ENCODE results near the gene BMF.

BMF gene

DNA sequence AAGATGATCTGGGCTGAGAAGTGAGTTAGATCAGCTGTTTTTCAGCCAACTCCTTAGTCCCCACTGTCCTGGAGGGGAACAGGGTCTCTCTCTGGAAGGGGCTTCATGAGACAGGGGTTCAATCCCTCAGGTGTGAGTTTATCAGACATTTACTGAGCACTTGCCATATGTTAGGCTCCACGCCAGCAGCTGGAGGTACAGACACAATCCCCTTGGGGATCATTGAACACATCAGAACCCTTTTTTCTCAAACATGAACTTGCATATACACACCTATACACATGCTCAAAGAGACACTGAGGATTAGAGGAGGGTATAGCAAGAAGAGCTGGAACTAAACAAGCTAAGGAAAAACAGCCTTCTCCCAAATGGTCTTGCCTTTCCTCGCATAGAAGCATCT lies 5.5 kb upstream of the BMF start:
- Mint-ChIP-seq H3K27ac (peak overlapping the region; percentile 59), H3K4me1 (peaks cover 42% of the 10 kb centered on the region)

DNA sequence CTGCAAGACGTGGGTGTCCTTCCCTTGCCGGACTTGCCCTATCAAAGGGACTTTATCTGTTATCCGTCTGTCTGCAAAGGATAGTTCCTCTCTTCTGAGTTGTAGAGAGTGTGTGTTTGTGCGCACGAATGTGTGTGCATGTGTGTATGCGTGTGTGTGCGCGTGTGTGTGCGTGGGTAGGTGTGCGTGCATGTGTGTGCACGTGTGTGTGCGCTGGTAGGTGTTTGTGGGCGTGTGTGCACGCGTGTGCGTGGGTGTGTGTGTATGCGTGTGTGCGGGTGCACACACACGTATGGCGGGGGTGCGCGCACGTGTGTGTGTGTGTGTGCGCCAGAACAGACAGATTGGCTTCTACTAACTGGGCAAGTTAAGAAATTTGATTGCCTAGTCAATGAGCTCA lies 4.1 kb upstream of the BMF start:
- no peak overlapping the region for H3K4me3 Mint-ChIP-seq
- H3K27me3 Mint-ChIP-seq, result no peaks in the 10 kb centered on the region
- no peak overlapping the region for H3K27ac Mint-ChIP-seq

More for the DNA sequence above, 5.5 kb upstream of the BMF start:
- no peak for ATAC-seq
- no peak overlapping the region for H3K4me3 Mint-ChIP-seq
- no peaks in the 10 kb centered on the region for H3K9me3 Mint-ChIP-seq
- no peaks in the 10 kb centered on the region for H3K27me3 Mint-ChIP-seq
- H3K36me3 Mint-ChIP-seq, result no peaks in the 10 kb centered on the region

DNA sequence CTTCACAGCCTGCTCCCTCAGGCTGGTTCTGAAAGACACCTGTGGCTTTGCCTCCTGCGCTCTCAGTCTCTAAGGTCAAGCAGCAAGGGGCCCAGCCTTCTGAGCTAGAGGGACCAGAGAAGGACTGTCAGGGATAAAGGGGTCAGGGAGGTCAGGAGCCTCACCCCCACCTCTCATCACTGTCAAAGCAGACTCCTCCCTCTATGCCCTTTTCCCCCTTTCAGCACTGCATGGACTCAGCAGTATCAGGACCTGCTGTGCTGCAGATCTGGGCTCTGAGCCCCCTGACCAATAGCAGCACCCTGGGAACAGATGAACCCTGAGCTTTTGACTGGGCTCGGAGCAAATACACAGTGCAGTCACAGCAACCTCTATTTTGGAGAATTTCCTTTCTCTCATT lies 3.2 kb upstream of the BMF start:
- Mint-ChIP-seq H3K4me3 (no peak overlapping the region), H3K27ac (peak overlapping the region; percentile 21), H3K36me3 (peaks cover 5% of the 10 kb centered on the region), H3K4me1 (peaks cover 51% of the 10 kb centered on the region), H3K27me3 (no peaks in the 10 kb centered on the region), H3K9me3 (no peaks in the 10 kb centered on the region)
- ATAC-seq, result no peak

More for the DNA sequence above, 4.1 kb upstream of the BMF start:
- Mint-ChIP-seq H3K9me3 (no peaks in the 10 kb centered on the region), H3K4me1 (peaks cover 46% of the 10 kb centered on the region), H3K36me3 (no peaks in the 10 kb centered on the region)
- ATAC-seq, result no peak

DNA sequence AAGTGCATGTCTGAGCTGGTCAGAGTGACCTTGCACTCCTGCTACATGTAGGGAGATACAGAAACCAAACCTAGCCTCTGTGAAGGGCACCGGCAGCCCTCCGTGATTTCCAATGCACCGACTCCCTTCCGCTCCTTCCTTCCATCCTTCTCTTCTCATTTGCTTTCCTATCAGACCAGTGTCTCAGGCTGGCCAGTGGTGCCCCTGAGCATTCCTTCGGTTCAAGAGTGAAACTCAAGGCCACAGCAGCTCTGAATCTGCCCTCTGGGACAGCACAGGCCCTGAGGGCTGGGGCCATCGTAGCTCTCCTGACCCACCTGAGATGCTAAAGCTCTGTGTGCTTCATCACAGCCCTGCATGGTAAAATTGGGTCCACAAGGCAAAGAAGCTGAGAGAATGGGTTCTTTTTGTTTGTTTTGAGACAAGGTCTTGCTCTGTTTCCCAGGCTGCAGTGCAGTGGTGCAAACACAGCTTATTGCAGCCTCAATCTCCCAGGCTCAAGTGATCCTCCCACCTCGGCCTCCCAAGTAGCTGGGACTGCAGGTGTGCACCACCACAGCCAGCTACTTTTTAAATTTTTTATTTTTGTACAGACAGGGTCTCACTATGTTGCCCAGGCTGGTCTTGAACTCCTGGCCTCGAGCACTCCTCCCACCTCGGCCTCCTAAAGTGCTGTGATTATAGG lies 2.3 kb upstream of the BMF start:
- ATAC-seq, result no peak
- H3K4me1 Mint-ChIP-seq, result peaks cover 55% of the 10 kb centered on the region
- peaks cover 14% of the 10 kb centered on the region for H3K36me3 Mint-ChIP-seq
- no peak overlapping the region for H3K4me3 Mint-ChIP-seq
- no peak overlapping the region for H3K27ac Mint-ChIP-seq
- H3K9me3 Mint-ChIP-seq, result no peaks in the 10 kb centered on the region
- no peaks in the 10 kb centered on the region for H3K27me3 Mint-ChIP-seq

DNA sequence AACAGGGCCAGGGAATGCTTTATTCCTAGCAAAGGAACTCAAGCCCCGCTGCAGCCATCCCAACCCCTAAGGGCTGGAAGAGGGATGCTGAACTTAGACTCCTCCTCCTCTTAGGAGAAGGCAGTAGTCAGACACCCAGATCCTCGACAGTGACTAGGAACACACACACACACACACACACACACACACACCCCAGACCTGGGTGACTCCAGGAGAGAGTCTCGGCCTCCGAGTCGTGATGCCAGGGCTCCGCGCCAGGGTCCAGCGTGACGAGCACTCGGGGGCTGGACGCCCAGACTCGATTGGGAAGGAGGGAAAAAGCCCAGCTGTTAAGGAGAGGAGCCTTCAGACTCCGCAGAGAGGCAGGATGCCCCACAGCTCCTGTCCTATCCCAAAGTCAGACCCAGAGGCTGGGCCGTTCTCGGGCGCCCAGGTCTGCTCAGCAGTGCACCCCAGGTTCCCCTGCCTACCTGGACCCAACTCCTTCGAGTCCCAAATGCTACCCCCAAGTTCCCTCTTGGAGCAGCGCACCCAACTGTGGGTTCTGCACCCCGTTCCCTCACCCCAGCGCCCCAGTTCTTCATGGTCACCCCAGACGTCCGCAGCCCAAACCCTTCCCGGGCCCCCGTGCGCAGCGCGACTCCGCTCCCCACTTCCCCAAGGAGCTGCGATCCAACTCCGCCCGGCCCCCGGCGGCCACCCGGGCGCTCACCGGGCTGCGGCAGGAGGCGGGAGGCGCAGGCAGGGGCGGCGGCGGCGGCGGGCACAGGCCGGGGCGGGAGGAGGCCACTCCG lies 421 bp downstream of the BMF start:
- no peaks in the 10 kb centered on the region for H3K9me3 Mint-ChIP-seq
- ATAC-seq, result peak; percentile 1
- peak overlapping the region; percentile 91 for H3K27ac Mint-ChIP-seq
- H3K27me3 Mint-ChIP-seq, result no peaks in the 10 kb centered on the region
- peaks cover 41% of the 10 kb centered on the region for H3K36me3 Mint-ChIP-seq
- peaks cover 60% of the 10 kb centered on the region for H3K4me1 Mint-ChIP-seq
- H3K4me3 Mint-ChIP-seq, result peak overlapping the region; percentile 81

DNA sequence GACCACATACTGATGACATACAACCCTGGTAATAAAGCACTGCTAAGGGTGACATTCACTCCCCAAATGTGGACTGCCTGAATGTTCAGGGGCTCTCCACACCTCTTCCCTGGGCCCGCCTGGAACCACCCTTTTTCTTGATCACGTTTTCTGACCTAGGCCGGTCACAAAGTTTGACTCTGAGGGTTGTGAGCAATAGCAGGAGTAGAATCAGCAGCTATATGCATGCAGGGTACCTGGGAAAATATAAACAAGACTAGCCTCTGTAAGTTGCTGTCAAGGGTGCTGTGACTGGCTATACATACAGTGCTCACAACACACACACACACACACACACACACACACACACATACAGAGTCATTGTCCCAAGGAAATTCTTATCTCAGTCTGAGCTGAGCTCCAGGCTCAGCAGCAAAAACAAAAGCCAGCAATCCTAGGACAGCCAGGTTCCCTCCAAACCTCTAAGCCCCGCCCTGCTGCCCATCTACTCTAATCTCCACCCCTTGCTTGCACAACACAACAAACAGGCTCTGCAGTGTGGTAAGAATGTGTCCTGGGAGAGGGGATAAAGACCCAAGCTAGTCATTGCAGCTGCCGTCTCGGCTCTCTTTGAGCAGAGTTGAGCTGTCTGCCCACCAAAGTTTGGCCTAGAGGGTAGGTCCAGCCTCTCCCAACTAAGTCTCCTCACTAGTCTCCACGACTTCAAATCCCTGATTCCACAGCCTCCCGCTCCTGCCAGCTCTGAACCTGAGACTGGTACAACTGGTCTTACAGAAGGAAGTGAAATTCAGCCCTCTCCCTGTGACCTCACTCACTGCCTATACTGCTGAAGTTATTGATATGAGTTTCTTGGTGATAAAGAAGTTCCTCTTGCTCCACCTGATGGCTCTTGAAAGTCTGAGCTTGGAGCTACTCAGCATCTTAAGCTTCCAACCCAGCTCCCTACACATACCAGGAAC lies 2.2 kb downstream of the BMF start:
- H3K27ac Mint-ChIP-seq, result peak overlapping the region; percentile 91

DNA sequence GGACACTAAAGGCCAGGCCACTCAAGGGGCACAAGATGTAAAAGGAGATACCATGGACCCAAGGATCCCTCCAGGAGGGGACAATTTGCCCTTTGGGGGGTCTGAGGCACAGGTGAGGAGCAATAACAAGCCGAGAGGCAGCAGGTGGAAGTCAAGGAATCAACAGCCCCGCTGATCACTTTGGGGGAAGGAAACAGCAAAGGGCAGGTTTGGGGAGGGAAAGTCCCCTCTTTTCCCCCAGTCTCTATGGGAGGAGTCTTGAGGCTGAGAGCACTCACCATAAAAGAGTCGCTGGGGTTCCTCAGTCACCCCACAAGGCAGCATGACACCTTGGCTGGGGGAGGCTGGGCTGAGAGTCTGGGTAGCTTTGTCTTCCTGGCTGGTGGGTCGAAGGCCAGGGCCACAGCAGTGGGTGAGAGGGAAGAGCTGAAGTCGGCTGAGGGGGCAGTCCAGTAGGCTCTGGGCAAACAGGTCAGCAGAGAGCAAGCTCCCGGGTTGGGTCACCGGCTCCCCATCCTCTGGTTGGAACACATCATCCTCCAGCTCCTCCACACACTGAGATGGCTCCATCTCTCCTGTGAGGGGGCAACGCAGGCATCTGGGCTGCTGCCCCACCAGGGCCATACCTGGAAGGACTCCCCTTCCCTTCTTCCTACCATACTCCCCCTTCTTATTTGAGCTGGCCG lies 3.0 kb downstream of the BMF start:
- ATAC-seq, result peak; percentile 60
- peak overlapping the region; percentile 81 for H3K4me3 Mint-ChIP-seq
- H3K36me3 Mint-ChIP-seq, result peaks cover 67% of the 10 kb centered on the region
- H3K27me3 Mint-ChIP-seq, result no peaks in the 10 kb centered on the region
- H3K4me1 Mint-ChIP-seq, result peaks cover 78% of the 10 kb centered on the region
- H3K27ac Mint-ChIP-seq, result peak overlapping the region; percentile 91
- no peaks in the 10 kb centered on the region for H3K9me3 Mint-ChIP-seq

More for the DNA sequence above, 2.2 kb downstream of the BMF start:
- Mint-ChIP-seq H3K9me3 (no peaks in the 10 kb centered on the region), H3K4me1 (peaks cover 70% of the 10 kb centered on the region), H3K4me3 (peak overlapping the region; percentile 81), H3K27me3 (no peaks in the 10 kb centered on the region), H3K36me3 (peaks cover 58% of the 10 kb centered on the region)
- ATAC-seq, result peak; percentile 65

DNA sequence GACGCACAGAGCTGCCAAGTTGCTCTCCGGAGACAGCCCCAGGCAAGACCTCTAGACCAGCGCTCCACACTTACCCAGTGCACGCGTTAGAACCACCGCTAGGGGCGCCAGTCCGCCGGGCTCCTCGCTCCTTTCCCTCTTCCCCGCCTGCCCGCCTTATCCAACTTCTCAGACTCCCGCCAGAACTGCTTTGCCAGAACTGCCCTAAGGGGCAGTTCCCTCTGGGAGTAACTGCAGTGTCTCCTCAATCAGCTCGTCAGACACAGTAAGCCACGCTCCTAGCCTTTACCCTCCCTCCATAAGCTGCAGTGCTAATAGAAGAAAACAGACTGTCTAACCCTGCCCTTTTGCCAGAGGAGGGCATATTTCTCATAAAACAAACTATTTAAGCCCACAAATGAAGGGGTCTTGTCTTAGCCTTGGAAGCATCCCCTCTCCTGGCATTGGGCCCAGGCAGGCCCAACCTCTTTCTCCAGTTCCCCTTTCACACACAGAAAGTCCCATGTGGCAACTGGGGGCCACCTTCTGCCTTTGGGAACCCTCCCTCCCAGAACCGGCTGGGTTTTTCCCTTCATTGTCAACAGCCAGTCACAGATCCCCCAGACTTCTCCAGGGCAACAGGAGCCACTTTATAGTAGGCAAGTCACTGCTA lies 3.7 kb downstream of the BMF start:
- Mint-ChIP-seq H3K27me3 (no peaks in the 10 kb centered on the region), H3K4me1 (peaks cover 85% of the 10 kb centered on the region), H3K4me3 (peak overlapping the region; percentile 81), H3K36me3 (peaks cover 72% of the 10 kb centered on the region), H3K9me3 (no peaks in the 10 kb centered on the region), H3K27ac (peak overlapping the region; percentile 91)
- ATAC-seq, result peak; percentile 38

DNA sequence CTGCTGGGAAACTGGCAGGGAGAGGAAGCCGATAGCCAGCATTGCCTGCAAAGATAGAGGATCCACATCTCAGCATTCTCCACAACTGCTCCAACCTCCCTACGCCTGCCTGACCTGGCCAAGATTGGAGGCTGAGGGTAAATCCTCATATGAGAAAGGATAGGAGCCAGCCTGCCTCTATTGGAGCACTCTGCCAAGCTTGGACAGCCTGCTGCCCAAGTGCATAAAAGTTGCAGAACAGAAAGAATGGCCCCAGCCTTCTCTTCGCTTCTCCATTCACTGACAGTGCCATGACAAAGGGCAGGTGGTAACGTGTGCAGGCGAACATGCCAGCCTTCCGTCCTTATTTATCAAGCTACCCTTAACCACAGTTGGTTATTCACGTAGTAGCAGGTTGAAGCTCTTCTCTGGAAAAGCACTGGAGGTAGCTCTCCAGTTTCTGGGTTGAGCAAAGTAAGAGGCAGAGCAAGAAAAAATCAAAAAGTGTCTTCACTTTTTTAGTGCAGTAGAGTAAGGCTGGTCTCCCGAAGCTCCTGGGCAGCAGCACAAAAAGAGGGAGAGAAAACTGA lies 4.3 kb downstream of the BMF start:
- no peaks in the 10 kb centered on the region for H3K27me3 Mint-ChIP-seq
- peaks cover 86% of the 10 kb centered on the region for H3K4me1 Mint-ChIP-seq
- H3K4me3 Mint-ChIP-seq, result peak overlapping the region; percentile 81
- peaks cover 78% of the 10 kb centered on the region for H3K36me3 Mint-ChIP-seq
- ATAC-seq, result no peak
- H3K27ac Mint-ChIP-seq, result peak overlapping the region; percentile 91
- no peaks in the 10 kb centered on the region for H3K9me3 Mint-ChIP-seq

DNA sequence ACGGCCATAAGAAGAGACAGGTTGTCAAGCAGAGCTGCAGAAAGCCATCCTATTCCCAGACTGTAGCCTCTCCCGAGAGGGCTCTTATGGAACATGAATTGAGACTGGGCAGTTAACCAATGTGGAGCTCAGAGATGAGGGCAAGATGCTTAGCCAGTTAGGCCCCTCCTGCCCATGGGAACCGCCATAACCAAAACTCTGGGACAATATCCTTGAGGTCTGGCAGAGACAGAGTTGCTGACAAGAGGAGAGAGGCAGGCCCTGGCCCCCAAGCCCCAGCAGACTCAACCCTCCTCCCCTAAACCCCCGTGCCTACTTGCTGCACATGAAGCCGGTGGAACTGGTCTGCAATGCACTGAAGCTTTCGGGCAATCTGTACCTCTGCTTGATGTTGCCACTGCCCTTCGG lies 4.8 kb downstream of the BMF start:
- Mint-ChIP-seq H3K9me3 (no peaks in the 10 kb centered on the region), H3K27ac (peak overlapping the region; percentile 91), H3K4me3 (peak overlapping the region; percentile 81), H3K27me3 (no peaks in the 10 kb centered on the region), H3K36me3 (peaks cover 81% of the 10 kb centered on the region), H3K4me1 (peaks cover 86% of the 10 kb centered on the region)
- ATAC-seq, result no peak

DNA sequence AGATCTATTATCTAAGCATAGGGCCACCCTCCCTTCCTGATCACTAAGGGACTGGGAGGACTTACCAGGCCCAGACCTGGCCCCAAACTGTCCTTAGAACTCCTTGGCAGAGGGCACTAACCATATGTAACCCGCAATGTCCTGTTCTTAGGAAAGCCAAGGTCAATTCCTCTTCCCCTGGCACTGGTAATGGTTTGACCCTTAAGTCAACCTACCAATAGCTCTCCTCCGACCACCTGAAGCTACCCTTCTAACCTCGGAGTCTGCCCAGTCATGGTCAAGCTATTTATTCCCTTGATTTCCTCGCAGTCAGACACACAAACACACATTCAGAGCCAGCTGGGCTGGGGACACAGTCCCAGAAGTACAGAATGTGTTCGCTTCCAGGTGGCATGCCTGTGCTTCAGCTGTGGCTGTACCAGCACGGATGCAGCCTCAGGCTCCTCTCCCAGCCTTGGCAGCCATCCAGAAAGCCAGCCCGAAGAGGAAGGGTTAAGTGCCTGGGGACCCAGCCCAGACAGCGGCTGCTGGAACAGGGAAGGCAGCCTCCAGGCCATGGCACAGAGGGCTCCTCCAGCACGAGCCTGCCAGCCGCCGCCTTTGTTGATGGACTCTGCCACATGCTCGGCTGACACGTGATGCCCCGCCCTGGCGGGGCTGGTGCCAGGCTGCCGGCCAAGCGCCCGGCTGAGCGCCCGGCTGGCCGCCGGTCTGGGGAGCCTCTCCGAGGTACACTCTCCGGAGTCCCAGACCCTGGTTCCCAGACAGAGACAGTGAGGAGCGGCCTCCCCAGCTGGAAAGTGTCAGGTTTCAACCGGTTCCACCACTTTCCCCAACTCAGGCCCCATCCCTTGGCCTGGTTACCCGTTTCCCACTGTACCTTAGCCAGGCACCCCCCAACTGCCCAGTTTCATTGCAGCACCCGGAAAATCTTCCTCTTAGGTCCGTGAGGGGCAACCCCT lies 5.5 kb downstream of the BMF start:
- no peak for ATAC-seq
- H3K36me3 Mint-ChIP-seq, result peaks cover 81% of the 10 kb centered on the region
- peak overlapping the region; percentile 81 for H3K4me3 Mint-ChIP-seq

DNA sequence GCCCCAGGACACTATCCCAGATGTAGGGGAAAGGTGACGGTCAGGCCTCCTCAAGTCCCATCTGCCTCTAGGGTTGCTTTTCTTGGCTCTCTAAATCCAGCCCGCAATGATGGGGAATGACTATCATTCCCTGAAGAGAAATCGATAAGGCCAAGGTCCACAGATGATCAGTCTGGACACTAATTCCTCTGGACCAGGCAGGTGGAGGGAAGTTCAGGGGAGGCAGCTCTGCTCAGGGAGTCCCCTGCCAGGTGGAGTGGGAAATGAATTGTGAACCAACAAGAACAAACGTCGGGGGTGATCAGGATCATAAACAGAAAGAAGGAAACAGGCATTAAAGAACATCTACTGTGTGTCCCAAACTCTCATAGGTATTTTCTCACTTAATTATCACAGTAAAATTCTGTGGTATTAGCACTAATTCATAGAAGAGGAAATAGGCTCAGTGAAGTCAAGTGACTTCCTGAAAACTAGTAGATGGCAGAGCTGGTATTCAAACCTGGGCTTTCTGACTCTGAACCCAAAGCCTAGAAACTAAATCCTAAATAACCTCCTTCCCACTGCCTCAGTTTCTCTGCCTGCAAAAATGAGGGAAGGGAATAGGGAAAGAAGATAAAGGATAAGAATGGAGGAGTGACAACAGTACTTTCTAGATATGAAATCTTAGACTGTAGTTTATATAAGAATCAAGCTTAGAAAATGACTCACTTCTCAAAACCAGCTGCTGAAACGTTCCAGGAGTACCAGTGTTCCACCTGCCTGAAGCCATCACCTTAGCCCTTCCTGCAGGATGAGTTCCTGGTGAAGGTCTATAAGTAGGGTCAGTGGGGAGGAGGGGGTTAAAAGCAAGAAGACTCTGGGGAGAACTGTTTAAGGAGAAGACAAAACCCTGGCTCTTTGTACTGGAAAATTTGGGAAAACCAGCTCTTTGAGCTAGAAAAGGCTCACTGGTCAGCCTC lies 7.5 kb downstream of the BMF start:
- H3K4me3 Mint-ChIP-seq, result peak overlapping the region; percentile 75
- H3K27ac Mint-ChIP-seq, result peak overlapping the region; percentile 91
- H3K9me3 Mint-ChIP-seq, result no peaks in the 10 kb centered on the region
- H3K27me3 Mint-ChIP-seq, result no peaks in the 10 kb centered on the region
- peaks cover 99% of the 10 kb centered on the region for H3K4me1 Mint-ChIP-seq
- peaks cover 87% of the 10 kb centered on the region for H3K36me3 Mint-ChIP-seq
- ATAC-seq, result no peak

More for the DNA sequence above, 5.5 kb downstream of the BMF start:
- no peaks in the 10 kb centered on the region for H3K27me3 Mint-ChIP-seq
- H3K27ac Mint-ChIP-seq, result peak overlapping the region; percentile 91
- no peaks in the 10 kb centered on the region for H3K9me3 Mint-ChIP-seq
- peaks cover 92% of the 10 kb centered on the region for H3K4me1 Mint-ChIP-seq

Data from stimulated activated memory B cell treated with anti-CD40 and anti-IgM and Interleukin-4, amounts not matched to agents 10 μg/mL and 1 μg/mL and 100 μg/mL, for 72 hours (primary cell).